GM12878 (cell line): Measurements from ENCODE around the gene GJA1. TPM values are rescaled to one million over a fixed set of nuclear protein-coding genes. Genes with fewer than 3 reads are reported as not detected.

Experiments
- ATAC-seq: fragments of 200-7000 bp; cut with Tn5 transposase; 3 replicates; pipeline ENCODE4 v1.9.1; 2020; ENCODE audit warnings: mild to moderate bottlenecking, moderate library complexity
- BruUV-seq: library from RNA; stranded (reverse); fragments of 400-500 nt; replicated peaks from 2 replicates; lab custom pipeline; 2021; lab: Mats Ljungman, UMichigan
- CTCF ChIA-PET: fragments of 300-600 bp; sonication (Branson Sonifier 250); formaldehyde crosslinking; extraction: SDS; loops from one replicate; lab custom pipeline; 2021; ENCODE audit warnings: inconsistent platforms; lab: Yijun Ruan, JAX
- POLR2A ChIA-PET: fragments of 350-600 bp; formaldehyde crosslinking; extraction: SDS; loops from one replicate; lab custom pipeline; 2021; ENCODE audit warnings: inconsistent platforms; lab: Charles Lee
- RAD21 ChIA-PET: fragments of 300-600 bp; sonication (Branson Sonifier 250); formaldehyde crosslinking; loops from one replicate; lab custom pipeline; 2023; ENCODE audit warnings: antibody characterized with exemption; ENCODE audit not compliant: unreplicated experiment; lab: Charles Lee
- SMC1A ChIA-PET: fragments of 300-600 bp; sonication (Branson Sonifier 250); formaldehyde crosslinking; loops from one replicate; lab custom pipeline; 2023; ENCODE audit not compliant: unreplicated experiment, uncharacterized antibody; lab: Charles Lee
- DNase-seq: peaks from one replicate; pipeline ENCODE4 v3.0.0-alpha.2; 2011; ENCODE audit warnings: low read depth, low spot score
- FAIRE-seq: peaks from 3 replicates; lab custom pipeline; 2011; peaks lifted over from hg19 to GRCh38; lab: Jason Lieb, UNC
- H2AFZ ChIP-seq: 2 replicates; pipeline ENCODE4 v1.6.0; 2011; ENCODE audit warnings: low read depth, low read length, control low read depth; ENCODE audit not compliant: control insufficient read depth
- H3K27ac ChIP-seq: 2 replicates; pipeline ENCODE4 v1.5.1; 2011; ENCODE audit warnings: control low read depth; ENCODE audit not compliant: control insufficient read depth, insufficient read depth
- H3K27me3 ChIP-seq, 2 experiments: replicated peaks in 1 of 2; 2 replicates each; pipeline versions ENCODE4 v1.6.0 to v1.6.1; 2011; ENCODE audit warnings: low read length in 1 of 2; ENCODE audit not compliant: control insufficient read depth in 2 of 2, insufficient read depth in 2 of 2
- H3K36me3 ChIP-seq, 2 experiments: 2 replicates each; pipeline ENCODE4 v1.5.1; 2011; ENCODE audit warnings: low read length in 1 of 2; ENCODE audit not compliant: control insufficient read depth in 2 of 2, insufficient read depth in 2 of 2
- H3K4me1 ChIP-seq: 2 replicates; pipeline ENCODE4 v1.6.1; 2011; ENCODE audit warnings: mild to moderate bottlenecking, low read length, moderate library complexity, mixed read lengths; ENCODE audit not compliant: control insufficient read depth, insufficient read depth
- H3K4me2 ChIP-seq: 2 replicates; pipeline ENCODE4 v1.6.0; 2011; ENCODE audit warnings: control low read depth; ENCODE audit not compliant: control insufficient read depth, insufficient read depth
- H3K4me3 ChIP-seq: fragments of 200-600 bp; sonication (generic); 2 replicates; pipeline ENCODE4 v1.5.1; 2016
- H3K79me2 ChIP-seq: 2 replicates; pipeline ENCODE4 v1.6.0; 2011; ENCODE audit warnings: low read length; ENCODE audit not compliant: control insufficient read depth, insufficient read depth
- H3K9ac ChIP-seq: 2 replicates; pipeline ENCODE4 v1.8.0; 2011; ENCODE audit warnings: low read length, control low read depth, mixed read lengths; ENCODE audit not compliant: control insufficient read depth, insufficient read depth
- H3K9me3 ChIP-seq: replicated peaks from 3 replicates; pipeline ENCODE4 v1.5.1; 2011; ENCODE audit warnings: mild to moderate bottlenecking, low read length; ENCODE audit not compliant: control insufficient read depth, insufficient read depth
- H4K20me1 ChIP-seq: 2 replicates; pipeline ENCODE4 v1.6.0; 2011; ENCODE audit not compliant: control insufficient read depth, insufficient read depth
- CTCF ChIP-seq, 3 experiments: IDR thresholded peaks in 2 of 3; conservative IDR thresholded peaks in 1 of 3; 2 replicates each; pipeline ENCODE4 v1.5.1; 2011; ENCODE audit warnings: low read depth in 3 of 3, low read length in 3 of 3, mild to moderate bottlenecking in 3 of 3, control low read depth in 2 of 3, moderate library complexity in 2 of 3, inconsistent platforms in 1 of 3, mixed read lengths in 1 of 3; ENCODE audit not compliant: control insufficient read depth in 2 of 3, insufficient read depth in 1 of 3; ENCODE audit errors: extremely low read depth in 1 of 3
- EED ChIP-seq: sonication (generic); IDR thresholded peaks from 2 replicates; pipeline ENCODE4 v1.6.1; 2016; ENCODE audit warnings: antibody characterized with exemption, low read depth
- EP300 ChIP-seq, 2 experiments: fragments of 150-350 bp in 1 of 2; IDR thresholded peaks; 2 replicates each; pipeline ENCODE4 v1.6.1; 2011 to 2012; ENCODE audit warnings: low read depth in 2 of 2, low read length in 2 of 2, borderline replicate concordance in 1 of 2, improper control_type of control experiment in 1 of 2, inconsistent platforms in 1 of 2; ENCODE audit not compliant: control insufficient read depth in 1 of 2
- ETV6 ChIP-seq, 2 experiments: fragments of 450-650 bp in 1 of 2; IDR thresholded peaks in 1 of 2; conservative IDR thresholded peaks in 1 of 2; 2 replicates each; pipeline ENCODE4 v1.6.1; 2014; ENCODE audit warnings: antibody characterized with exemption in 1 of 2, borderline replicate concordance in 1 of 2, low read depth in 1 of 2, mild to moderate bottlenecking in 1 of 2, moderate library complexity in 1 of 2
- FOXM1 ChIP-seq: IDR thresholded peaks from 2 replicates; pipeline ENCODE4 v1.6.1; 2012; ENCODE audit warnings: low read depth, mild to moderate bottlenecking, inconsistent platforms, low read length, moderate library complexity
- GATAD2B ChIP-seq: fragments of 450-650 bp; conservative IDR thresholded peaks from 2 replicates; pipeline ENCODE4 v1.6.1; 2017; ENCODE audit warnings: low read depth, mild to moderate bottlenecking, moderate library complexity
- KDM1A ChIP-seq: fragments of 200-600 bp; sonication (generic); IDR thresholded peaks from 2 replicates; pipeline ENCODE4 v1.6.1; 2016; ENCODE audit warnings: borderline replicate concordance
- NBN ChIP-seq: fragments of 450-650 bp; IDR thresholded peaks from 2 replicates; pipeline ENCODE4 v1.6.1; 2016
- PML ChIP-seq: IDR thresholded peaks from 2 replicates; pipeline ENCODE4 v1.6.1; 2012; ENCODE audit warnings: low read length, inconsistent platforms
- POLR2AphosphoS5 ChIP-seq: IDR thresholded peaks from 2 replicates; pipeline ENCODE4 v1.6.1; 2011; ENCODE audit warnings: mild to moderate bottlenecking, low read length, inconsistent platforms
- RB1 ChIP-seq: fragments of 450-650 bp; formaldehyde crosslinking; IDR thresholded peaks from 2 replicates; pipeline ENCODE4 v1.6.1; 2017; ENCODE audit warnings: mild to moderate bottlenecking, borderline replicate concordance
- RFX5 ChIP-seq: IDR thresholded peaks from 2 replicates; pipeline ENCODE4 v1.6.1; 2011; ENCODE audit warnings: low read depth, low read length, improper control_type of control experiment
- SP1 ChIP-seq: IDR thresholded peaks from one replicate; pipeline ENCODE4 v1.6.1; 2011; ENCODE audit warnings: low read depth, low read length
- SREBF2 ChIP-seq: IDR thresholded peaks from 2 replicates; pipeline ENCODE4 v1.6.1; 2012; ENCODE audit warnings: mild to moderate bottlenecking, low read length
- SUPT20H ChIP-seq: IDR thresholded peaks from 2 replicates; pipeline ENCODE4 v1.6.1; 2011; ENCODE audit warnings: low read depth, mild to moderate bottlenecking, low read length, moderate library complexity, borderline replicate concordance; ENCODE audit not compliant: control insufficient read depth
- TAF1 ChIP-seq: IDR thresholded peaks from 2 replicates; pipeline ENCODE4 v1.6.1; 2011; ENCODE audit warnings: mild to moderate bottlenecking, low read depth, low read length, borderline replicate concordance
- ZNF274 ChIP-seq: IDR thresholded peaks from one replicate; pipeline ENCODE4 v1.8.0; 2011; ENCODE audit not compliant: insufficient read length, insufficient read depth
- whole genome bisulfite sequencing: methylation state at CpG from one replicate; pipeline ENCODE4 v1.1.6; 2016; ENCODE audit warnings: low lambda C conversion rate; ENCODE audit not compliant: insufficient replicate concordance, insufficient coverage; ENCODE audit errors: missing lambda C conversion rate; 5-methylcytosine and 5-hydroxymethylcytosine counted together
- in situ Hi-C: fragments of 300-500 bp; cut with MboI; formaldehyde crosslinking; loops from 9 replicates; pipeline ENCODE4 v1.14.3; 2018; ENCODE audit warnings: mixed read lengths
- intact Hi-C: fragments of 100-400 bp; cut with micrococcal nuclease; formaldehyde crosslinking; loops from one replicate; pipeline ENCODE4 v1.14.2; 2022; ENCODE audit not compliant: unreplicated experiment
- polyA plus RNA-seq, 11 experiments: library from polyadenylated mRNA; depleted of rRNA in 4 of 11; unstranded in 6 of 11; stranded (reverse) in 5 of 11; fragments of >200 nt; fragmentation: Nextera tagmentation in 4 of 11; fragmentation: Illumina TruSeq in 1 of 11; extraction: Ambion mirVana in 4 of 11; extraction: Trizol in 1 of 11; gene quantifications; 1 replicate in 1 of 11; 2 replicates in 10 of 11; pipeline versions ENCODE4 v1.2.1 to v1.2.3, GENCODE V29; 2011 to 2016; ENCODE audit warnings: inconsistent platforms in 2 of 11, missing spikeins in 2 of 11, low read depth in 1 of 11
- total RNA-seq, 4 experiments: library from RNA; depleted of rRNA in 3 of 4; stranded (reverse); fragments of >200 nt in 3 of 4; fragmentation: Illumina TruSeq in 1 of 4; extraction: Trizol in 1 of 4; gene quantifications; 2 replicates each; pipeline versions ENCODE4 v1.2.1 to v1.2.3, GENCODE V29; 2013 to 2021

The GJA1 gene
- total and polyA plus RNA-seq, 10 of the 15 experiments (the other 5 are each of a cell fraction or from before 2014, with no cell fraction given) = 0.11 to 0.69 (median 0.11) TPM; not detected in 7

DNA sequence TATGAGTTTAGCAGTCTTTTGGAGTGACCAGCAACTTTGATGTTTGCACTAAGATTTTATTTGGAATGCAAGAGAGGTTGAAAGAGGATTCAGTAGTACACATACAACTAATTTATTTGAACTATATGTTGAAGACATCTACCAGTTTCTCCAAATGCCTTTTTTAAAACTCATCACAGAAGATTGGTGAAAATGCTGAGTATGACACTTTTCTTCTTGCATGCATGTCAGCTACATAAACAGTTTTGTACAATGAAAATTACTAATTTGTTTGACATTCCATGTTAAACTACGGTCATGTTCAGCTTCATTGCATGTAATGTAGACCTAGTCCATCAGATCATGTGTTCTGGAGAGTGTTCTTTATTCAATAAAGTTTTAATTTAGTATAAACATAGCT is 13.9 kb downstream of the GJA1 start:
- Histone ChIP-seq H2AFZ (no peak overlapping the region), H3K9ac (no peak overlapping the region), H3K36me3 (no peaks in the 10 kb centered on the region), H3K79me2 (no peaks in the 10 kb centered on the region), H3K4me1 (no peaks in the 10 kb centered on the region), H3K4me3 (no peak overlapping the region), H3K27me3 (no peaks in the 10 kb centered on the region), H3K9me3 (no peaks in the 10 kb centered on the region), H4K20me1 (no peaks in the 10 kb centered on the region), H3K27ac (no peak overlapping the region), H3K4me2 (no peak overlapping the region)
- DNase-seq (no peak), FAIRE-seq (no peak), ATAC-seq (no peak)
- WGBS = 0% methylated on average over 1 of the region's 1 CpG
- SMC1A ChIA-PET = interaction anchor here (0.9 to 1.0 kb wide), 2 partner anchors 36 to 45 kb away, joined by 3 read pairs; no protein-coding TSS in a partner anchor
- POLR2A ChIA-PET = interaction anchor here (0.6 kb wide), 1 partner anchor 13 kb away, joined by 3 read pairs; no protein-coding TSS in a partner anchor
- intact Hi-C loops (no loop called here), in situ Hi-C loops (no loop called here)
- CTCF ChIA-PET = no interaction called here
- RAD21 ChIA-PET = no interaction called here
- no peak for TF ChIP-seq ZNF274
- TF ChIP-seq PML = no peak
- TF ChIP-seq SREBF2 = no peak
- TF ChIP-seq EP300 (IDR thresholded peaks at IDR 0.05; ENCODE audit: borderline replicate concordance in 1 of 2, control insufficient read depth in 1 of 2, low read depth in 2 of 2, low read length in 2 of 2) = no peak
- no peak for TF ChIP-seq NBN
- no peak for TF ChIP-seq CTCF (IDR thresholded peaks at IDR 0.05 in 2 of 3, conservative IDR thresholded peaks at IDR 0.05 in 1 of 3; ENCODE audit: control insufficient read depth in 2 of 3, extremely low read depth in 1 of 3, insufficient read depth in 1 of 3, low read depth in 3 of 3, low read length in 3 of 3)
- TF ChIP-seq TAF1 = no peak
- no peak for TF ChIP-seq SUPT20H
- TF ChIP-seq FOXM1 = no peak
- no peak for TF ChIP-seq RFX5
- no peak for TF ChIP-seq ETV6 (conservative IDR thresholded peaks at IDR 0.05 in 1 of 2, IDR thresholded peaks at IDR 0.05 in 1 of 2; ENCODE audit: borderline replicate concordance in 1 of 2, low read depth in 1 of 2)
- TF ChIP-seq EED = no peak
- no peak for TF ChIP-seq POLR2AphosphoS5
- TF ChIP-seq GATAD2B = no peak
- TF ChIP-seq SP1 = no peak
- TF ChIP-seq KDM1A = no peak
- no peak for TF ChIP-seq RB1
- no TSS peak for BruUV-seq
